ENCODE data around the gene CRB3. TPM values are rescaled to one million over a fixed set of nuclear protein-coding genes. Genes with fewer than 3 reads are reported as not detected.

CRB3 gene
- total and polyA plus RNA-seq, 2 of the 13 experiments (the other 11 are each of a cell fraction or from before 2014, with no cell fraction given): 10.6 to 25.6 TPM

- no peak for TF ChIP-seq TFDP1 (CRISPR knock-in tag; IDR thresholded peaks at IDR 0.05; ENCODE audit: borderline replicate concordance)
- TF ChIP-seq TAF1 (CRISPR knock-in tag; IDR thresholded peaks at IDR 0.05): no peak
- TF ChIP-seq MYC (CRISPR knock-in tag; IDR thresholded peaks at IDR 0.05; ENCODE audit: borderline replicate concordance): no peak
- no peak for TF ChIP-seq HNF1B (CRISPR knock-in tag; IDR thresholded peaks at IDR 0.05)
- TF ChIP-seq ZNF550 (CRISPR knock-in tag; IDR thresholded peaks at IDR 0.05; ENCODE audit: borderline replicate concordance): no peak
- no peak for TF ChIP-seq USF2 (IDR thresholded peaks at IDR 0.05; ENCODE audit: low read depth, low read length)
- no peak for TF ChIP-seq USF2 (CRISPR knock-in tag; IDR thresholded peaks at IDR 0.05; ENCODE audit: borderline replicate concordance)
These were observed 8.1 kb upstream of the CRB3 start (continued) for GRCh38 chr19:6455924-6456323.

Data from HepG2 (cell line).